ENCODE data around the gene SPAG16. TPM values are rescaled to one million over a fixed set of nuclear protein-coding genes. Genes with fewer than 3 reads are reported as not detected.

Gene SPAG16
- total RNA-seq, 1 experiment from 2014 or later: 13.0 TPM

DNA sequence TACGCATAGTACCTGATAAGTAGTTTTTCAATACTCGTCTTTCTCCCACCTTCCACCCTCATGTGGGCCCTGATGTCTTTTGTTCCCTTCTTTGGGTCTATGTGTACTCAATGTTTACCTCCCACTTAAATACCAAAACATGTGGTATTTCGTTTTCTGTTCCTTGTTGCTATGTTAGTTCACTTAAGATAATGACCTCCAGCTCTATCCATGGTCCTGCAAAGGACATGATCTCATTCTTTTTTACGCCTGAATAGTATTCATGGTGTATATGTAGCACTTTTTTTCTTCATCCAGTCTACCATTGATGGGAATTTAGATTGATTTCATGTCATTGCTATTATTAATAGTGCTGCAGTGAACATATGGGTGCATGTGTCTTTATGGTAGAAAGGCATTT, 816.2 kb downstream of the SPAG16 start:
- TF ChIP-seq, protein P1, sequence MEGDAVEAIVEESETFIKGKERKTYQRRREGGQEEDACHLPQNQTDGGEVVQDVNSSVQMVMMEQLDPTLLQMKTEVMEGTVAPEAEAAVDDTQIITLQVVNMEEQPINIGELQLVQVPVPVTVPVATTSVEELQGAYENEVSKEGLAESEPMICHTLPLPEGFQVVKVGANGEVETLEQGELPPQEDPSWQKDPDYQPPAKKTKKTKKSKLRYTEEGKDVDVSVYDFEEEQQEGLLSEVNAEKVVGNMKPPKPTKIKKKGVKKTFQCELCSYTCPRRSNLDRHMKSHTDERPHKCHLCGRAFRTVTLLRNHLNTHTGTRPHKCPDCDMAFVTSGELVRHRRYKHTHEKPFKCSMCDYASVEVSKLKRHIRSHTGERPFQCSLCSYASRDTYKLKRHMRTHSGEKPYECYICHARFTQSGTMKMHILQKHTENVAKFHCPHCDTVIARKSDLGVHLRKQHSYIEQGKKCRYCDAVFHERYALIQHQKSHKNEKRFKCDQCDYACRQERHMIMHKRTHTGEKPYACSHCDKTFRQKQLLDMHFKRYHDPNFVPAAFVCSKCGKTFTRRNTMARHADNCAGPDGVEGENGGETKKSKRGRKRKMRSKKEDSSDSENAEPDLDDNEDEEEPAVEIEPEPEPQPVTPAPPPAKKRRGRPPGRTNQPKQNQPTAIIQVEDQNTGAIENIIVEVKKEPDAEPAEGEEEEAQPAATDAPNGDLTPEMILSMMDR (IDR thresholded peaks at IDR 0.05): no peak
- TF ChIP-seq, protein P2, sequence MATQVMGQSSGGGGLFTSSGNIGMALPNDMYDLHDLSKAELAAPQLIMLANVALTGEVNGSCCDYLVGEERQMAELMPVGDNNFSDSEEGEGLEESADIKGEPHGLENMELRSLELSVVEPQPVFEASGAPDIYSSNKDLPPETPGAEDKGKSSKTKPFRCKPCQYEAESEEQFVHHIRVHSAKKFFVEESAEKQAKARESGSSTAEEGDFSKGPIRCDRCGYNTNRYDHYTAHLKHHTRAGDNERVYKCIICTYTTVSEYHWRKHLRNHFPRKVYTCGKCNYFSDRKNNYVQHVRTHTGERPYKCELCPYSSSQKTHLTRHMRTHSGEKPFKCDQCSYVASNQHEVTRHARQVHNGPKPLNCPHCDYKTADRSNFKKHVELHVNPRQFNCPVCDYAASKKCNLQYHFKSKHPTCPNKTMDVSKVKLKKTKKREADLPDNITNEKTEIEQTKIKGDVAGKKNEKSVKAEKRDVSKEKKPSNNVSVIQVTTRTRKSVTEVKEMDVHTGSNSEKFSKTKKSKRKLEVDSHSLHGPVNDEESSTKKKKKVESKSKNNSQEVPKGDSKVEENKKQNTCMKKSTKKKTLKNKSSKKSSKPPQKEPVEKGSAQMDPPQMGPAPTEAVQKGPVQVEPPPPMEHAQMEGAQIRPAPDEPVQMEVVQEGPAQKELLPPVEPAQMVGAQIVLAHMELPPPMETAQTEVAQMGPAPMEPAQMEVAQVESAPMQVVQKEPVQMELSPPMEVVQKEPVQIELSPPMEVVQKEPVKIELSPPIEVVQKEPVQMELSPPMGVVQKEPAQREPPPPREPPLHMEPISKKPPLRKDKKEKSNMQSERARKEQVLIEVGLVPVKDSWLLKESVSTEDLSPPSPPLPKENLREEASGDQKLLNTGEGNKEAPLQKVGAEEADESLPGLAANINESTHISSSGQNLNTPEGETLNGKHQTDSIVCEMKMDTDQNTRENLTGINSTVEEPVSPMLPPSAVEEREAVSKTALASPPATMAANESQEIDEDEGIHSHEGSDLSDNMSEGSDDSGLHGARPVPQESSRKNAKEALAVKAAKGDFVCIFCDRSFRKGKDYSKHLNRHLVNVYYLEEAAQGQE (IDR thresholded peaks at IDR 0.05; ENCODE audit: insufficient read depth in 1 of 2, low read depth in 2 of 2, low read length in 1 of 2): peak in 1 of 2 experiments; percentile 35; a peak in 1 of 4 replicates
- no peak for TF ChIP-seq SIN3A (IDR thresholded peaks at IDR 0.05; ENCODE audit: borderline replicate concordance, insufficient read depth, low read depth, low read length)
- BruUV-seq (replicated peaks): no TSS peak
- ATAC-seq: no peak
- DNase-seq (ENCODE audit: low read depth, low spot score): no peak
- H3K4me3 ChIP-seq (ENCODE audit: low read depth in 2 of 2, low read length in 2 of 2): no peak overlapping the region
- POLR2A ChIA-PET: no interaction called here
- H3K9me3 ChIP-seq (ENCODE audit: control insufficient read depth, insufficient read depth, low read depth, low read length): no peaks in the 10 kb centered on the region
- intact Hi-C loops (cut with micrococcal nuclease; ENCODE audit: unreplicated experiment): no loop called here
- CTCF ChIA-PET: no interaction called here
- H3K36me3 ChIP-seq (ENCODE audit: control insufficient read depth, insufficient read depth, low read length): no peaks in the 10 kb centered on the region
- no peaks in the 10 kb centered on the region for H3K27me3 ChIP-seq (ENCODE audit: control insufficient read depth, insufficient read depth, low read length)
- no peaks in the 10 kb centered on the region for H3K4me1 ChIP-seq (ENCODE audit: control insufficient read depth, insufficient read depth, low read length)
- in situ Hi-C loops (cut with HindIII; ENCODE audit: low pct_unique_long_range_greater_than_20kb, low sequenced_read_pairs): no loop called here
- H3K27ac ChIP-seq (ENCODE audit: low read length): no peak overlapping the region

DNA sequence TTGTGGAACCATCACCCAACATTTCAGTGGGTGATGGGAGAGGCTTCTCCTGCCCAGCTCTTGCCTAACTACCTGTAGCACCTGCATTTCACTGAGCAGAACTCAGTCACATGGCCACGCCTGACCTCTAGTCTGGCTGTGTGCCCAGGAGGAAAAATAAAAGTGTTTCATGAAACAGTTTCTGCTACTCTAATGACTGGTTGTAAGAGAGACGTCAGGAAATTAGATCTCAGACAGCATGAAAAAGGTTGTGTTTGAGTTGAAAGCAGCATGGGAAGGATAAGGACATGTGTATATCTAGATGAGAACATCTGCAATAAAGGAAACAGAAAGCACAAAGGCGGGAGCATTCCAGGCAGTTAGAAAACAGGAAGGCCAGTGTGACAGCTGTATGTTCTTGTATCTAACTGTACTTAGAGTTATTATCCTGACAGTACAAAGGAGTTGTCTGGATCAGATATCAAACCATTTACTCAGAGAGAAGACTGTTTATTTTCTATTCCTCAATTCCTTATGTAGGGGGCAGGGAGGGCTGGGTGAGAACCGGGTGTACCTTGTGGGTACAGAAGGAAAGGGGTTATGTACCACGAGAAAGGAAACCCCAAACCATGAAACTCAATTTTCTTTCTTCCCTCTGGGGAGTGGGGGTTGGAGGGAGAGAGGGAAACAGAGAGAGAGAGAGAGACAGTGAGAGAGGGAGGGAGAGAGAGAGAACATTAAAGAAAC, 819.2 kb downstream of the SPAG16 start:
- intact Hi-C loops (cut with micrococcal nuclease; ENCODE audit: unreplicated experiment): no loop called here
- CTCF ChIA-PET: no interaction called here

More for the DNA sequence above, 819.2 kb downstream of the SPAG16 start:
- no TSS peak for BruUV-seq (replicated peaks)
- H3K27me3 ChIP-seq (ENCODE audit: control insufficient read depth, insufficient read depth, low read length): no peaks in the 10 kb centered on the region
- H3K36me3 ChIP-seq (ENCODE audit: control insufficient read depth, insufficient read depth, low read length): no peaks in the 10 kb centered on the region
- in situ Hi-C loops (cut with HindIII; ENCODE audit: low pct_unique_long_range_greater_than_20kb, low sequenced_read_pairs): no loop called here
- no peak overlapping the region for H3K27ac ChIP-seq (ENCODE audit: low read length)
- TF ChIP-seq SIN3A (IDR thresholded peaks at IDR 0.05; ENCODE audit: borderline replicate concordance, insufficient read depth, low read depth, low read length) (no peak), POLR2AphosphoS5 (IDR thresholded peaks at IDR 0.05; ENCODE audit: low read depth, low read length) (no peak), TCF7L2 (IDR thresholded peaks at IDR 0.05; ENCODE audit: low read depth, low read length) (no peak)
- TF ChIP-seq, protein P1 (IDR thresholded peaks at IDR 0.05): no peak
- ATAC-seq (no peak), DNase-seq (ENCODE audit: low read depth, low spot score) (no peak)
- H3K4me3 ChIP-seq (ENCODE audit: low read depth in 2 of 2, low read length in 2 of 2): no peak overlapping the region
- H3K4me1 ChIP-seq (ENCODE audit: control insufficient read depth, insufficient read depth, low read length): no peaks in the 10 kb centered on the region
- POLR2A ChIA-PET: no interaction called here
- no peaks in the 10 kb centered on the region for H3K9me3 ChIP-seq (ENCODE audit: control insufficient read depth, insufficient read depth, low read depth, low read length)

Measured in Panc1 (cell line).